Peyer's patch (tissue), 4 donors: ENCODE data around the gene ADAP1.

ENCODE experiments used
- CTCF ChIP-seq, 6 experiments: fragments of 450-650 bp in 4 of 6; fragments of 200-600 bp in 2 of 6; sonication (generic) in 1 of 6; IDR thresholded peaks; one replicate each; pipeline ENCODE4 v1.5.1; 2017 to 2019; ENCODE audit warnings: antibody characterized with exemption in 6 of 6, mild to moderate bottlenecking in 3 of 6, moderate library complexity in 1 of 6
- POLR2A ChIP-seq, 2 donors: fragments of 450-650 bp; IDR thresholded peaks; one replicate each; pipeline ENCODE4 v1.5.1; 2017; ENCODE audit warnings: antibody characterized with exemption in 2 of 2, mild to moderate bottlenecking in 2 of 2, moderate library complexity in 2 of 2

- TF ChIP-seq CTCF (IDR thresholded peaks at IDR 0.05), result no peak
- TF ChIP-seq POLR2A (IDR thresholded peaks at IDR 0.05), result no peak
Observed at GRCh38 chr7:893686-894085, 60.8 kb downstream of the ADAP1 start.
